Caco-2 (cell line): Measurements from ENCODE around the gene RRBP1. TPM values are rescaled to one million over a fixed set of nuclear protein-coding genes. Genes with fewer than 3 reads are reported as not detected.
A peak's percentile ranks its signal among the peaks of the same experiment; 100 is the strongest.

Experiments used
- BruUV-seq: library from RNA; stranded (reverse); fragments of 400-500 nt; replicated peaks from 2 replicates; lab custom pipeline; 2021; lab: Mats Ljungman, UMichigan
- CTCF ChIA-PET: fragments of 300-600 bp; sonication (Branson Sonifier 250); formaldehyde crosslinking; loops from one replicate; lab custom pipeline; 2022; ENCODE audit warnings: antibody characterized with exemption; lab: Charles Lee
- POLR2A ChIA-PET: fragments of 300-600 bp; sonication (Branson Sonifier 250); formaldehyde crosslinking; loops from one replicate; lab custom pipeline; 2022; ENCODE audit warnings: antibody characterized with exemption; lab: Charles Lee
- DNase-seq, 2 experiments: peaks; one replicate each; pipeline versions ENCODE4 v3.0.0 to v3.0.0-alpha.2; 2020 to 2022
- H3K27me3 ChIP-seq: replicated peaks from 2 replicates; pipeline ENCODE4 v1.6.0; 2011; ENCODE audit warnings: low read length; ENCODE audit not compliant: control insufficient read depth, insufficient read depth
- H3K36me3 ChIP-seq: 2 replicates; pipeline ENCODE4 v1.5.1; 2011; ENCODE audit warnings: low read length; ENCODE audit not compliant: control insufficient read depth, insufficient read depth
- H3K4me1 ChIP-seq: fragments of 250-450 bp; sonication (Bioruptor Pico); 2 replicates; pipeline ENCODE4 v1.5.1; 2020; ENCODE audit warnings: mild to moderate bottlenecking
- H3K4me3 ChIP-seq: 2 replicates; pipeline ENCODE4 v1.5.1; 2011; ENCODE audit warnings: low read depth, mild to moderate bottlenecking, control low read depth, low read length
- H3K9me3 ChIP-seq: fragments of 250-450 bp; sonication (Bioruptor Pico); 2 replicates; pipeline ENCODE4 v1.5.1; 2020; ENCODE audit warnings: mild to moderate bottlenecking, moderate library complexity
- H3K27ac Mint-ChIP-seq: one replicate; pipeline ENCODE4 v1.8.0; 2022; ENCODE audit warnings: mixed read lengths; ENCODE audit not compliant: unreplicated experiment
- H3K27me3 Mint-ChIP-seq: one replicate; pipeline ENCODE4 v1.8.0; 2022; ENCODE audit warnings: mixed read lengths; ENCODE audit not compliant: insufficient read depth, unreplicated experiment
- H3K36me3 Mint-ChIP-seq: one replicate; pipeline ENCODE4 v1.8.0; 2022; ENCODE audit warnings: mild to moderate bottlenecking, mixed read lengths; ENCODE audit not compliant: insufficient read depth, unreplicated experiment
- H3K4me1 Mint-ChIP-seq: one replicate; pipeline ENCODE4 v1.8.0; 2022; ENCODE audit warnings: low read depth, mixed read lengths; ENCODE audit not compliant: unreplicated experiment
- H3K4me3 Mint-ChIP-seq: one replicate; pipeline ENCODE4 v1.8.0; 2022; ENCODE audit warnings: mild to moderate bottlenecking, moderate library complexity, mixed read lengths; ENCODE audit not compliant: unreplicated experiment
- H3K9me3 Mint-ChIP-seq: one replicate; pipeline ENCODE4 v1.8.0; 2022; ENCODE audit warnings: mixed read lengths; ENCODE audit not compliant: unreplicated experiment
- intact Hi-C: fragments of 100-400 bp; cut with micrococcal nuclease; formaldehyde crosslinking; loops from one replicate; pipeline ENCODE4 v1.10.0; 2022; ENCODE audit not compliant: unreplicated experiment
- total RNA-seq: library from RNA; stranded (reverse); gene quantifications from 2 replicates; pipeline ENCODE4 v1.2.3, GENCODE V29; 2022
- TF ChIP-seq, protein P1 (sequence below), 2 experiments: fragments of 200-600 bp in 1 of 2; IDR thresholded peaks; 1 replicate in 1 of 2; 2 replicates in 1 of 2; pipeline versions ENCODE4 v1.5.1 to v1.8.0; 2011 to 2022; ENCODE audit warnings: antibody characterized with exemption in 1 of 2, control low read depth in 1 of 2, inconsistent platforms in 1 of 2, low read depth in 1 of 2, low read length in 1 of 2, mild to moderate bottlenecking in 1 of 2, moderate library complexity in 1 of 2; ENCODE audit not compliant: insufficient read depth in 1 of 2, severe bottlenecking in 1 of 2, unreplicated experiment in 1 of 2

Gene RRBP1
- total RNA-seq, 1 experiment from 2014 or later = 758 TPM

DNA sequence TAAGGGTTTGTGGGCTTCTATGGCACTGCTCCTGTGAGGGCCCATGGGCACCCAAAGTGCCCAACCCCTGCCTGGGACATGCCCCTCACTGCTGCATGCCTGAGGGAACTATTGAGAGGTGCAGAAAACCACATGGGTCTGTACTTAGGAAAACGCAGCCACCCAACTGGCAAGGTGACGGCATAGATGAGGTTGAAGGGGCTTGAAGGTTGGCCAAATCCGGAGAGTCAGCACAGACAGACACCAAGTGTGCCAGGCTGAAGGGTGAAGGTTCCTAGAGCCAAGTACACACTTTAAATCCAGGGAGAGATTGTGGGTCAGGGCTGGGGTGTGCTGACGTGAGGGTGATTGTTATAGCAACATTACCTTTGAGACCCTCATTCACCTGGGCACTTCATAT lies 23.9 kb upstream of the RRBP1 start:
- H3K36me3 Mint-ChIP-seq = peaks cover 16% of the 10 kb centered on the region
- no peak for DNase-seq
- no TSS peak for BruUV-seq
- peaks cover 73% of the 10 kb centered on the region for H3K4me1 ChIP-seq
- peak overlapping the region; percentile 90 for H3K27ac Mint-ChIP-seq
- no peaks in the 10 kb centered on the region for H3K27me3 ChIP-seq
- H3K9me3 Mint-ChIP-seq = no peaks in the 10 kb centered on the region
- H3K9me3 ChIP-seq = no peaks in the 10 kb centered on the region
- POLR2A ChIA-PET = no interaction called here
- H3K27me3 Mint-ChIP-seq = no peaks in the 10 kb centered on the region
- peaks cover 52% of the 10 kb centered on the region for H3K4me1 Mint-ChIP-seq
- intact Hi-C loops = no loop called here
- CTCF ChIA-PET = interaction anchor here (0.9 kb wide), 1 partner anchor 23 kb away, joined by 3 read pairs; no protein-coding TSS in a partner anchor
- TF ChIP-seq, protein P1, sequence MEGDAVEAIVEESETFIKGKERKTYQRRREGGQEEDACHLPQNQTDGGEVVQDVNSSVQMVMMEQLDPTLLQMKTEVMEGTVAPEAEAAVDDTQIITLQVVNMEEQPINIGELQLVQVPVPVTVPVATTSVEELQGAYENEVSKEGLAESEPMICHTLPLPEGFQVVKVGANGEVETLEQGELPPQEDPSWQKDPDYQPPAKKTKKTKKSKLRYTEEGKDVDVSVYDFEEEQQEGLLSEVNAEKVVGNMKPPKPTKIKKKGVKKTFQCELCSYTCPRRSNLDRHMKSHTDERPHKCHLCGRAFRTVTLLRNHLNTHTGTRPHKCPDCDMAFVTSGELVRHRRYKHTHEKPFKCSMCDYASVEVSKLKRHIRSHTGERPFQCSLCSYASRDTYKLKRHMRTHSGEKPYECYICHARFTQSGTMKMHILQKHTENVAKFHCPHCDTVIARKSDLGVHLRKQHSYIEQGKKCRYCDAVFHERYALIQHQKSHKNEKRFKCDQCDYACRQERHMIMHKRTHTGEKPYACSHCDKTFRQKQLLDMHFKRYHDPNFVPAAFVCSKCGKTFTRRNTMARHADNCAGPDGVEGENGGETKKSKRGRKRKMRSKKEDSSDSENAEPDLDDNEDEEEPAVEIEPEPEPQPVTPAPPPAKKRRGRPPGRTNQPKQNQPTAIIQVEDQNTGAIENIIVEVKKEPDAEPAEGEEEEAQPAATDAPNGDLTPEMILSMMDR (IDR thresholded peaks at IDR 0.05; ENCODE audit: insufficient read depth in 1 of 2, low read depth in 1 of 2, low read length in 1 of 2, severe bottlenecking in 1 of 2, unreplicated experiment in 1 of 2) = no peak
- no peak overlapping the region for H3K4me3 Mint-ChIP-seq
- H3K36me3 ChIP-seq = no peaks in the 10 kb centered on the region
- H3K4me3 ChIP-seq = no peak overlapping the region

DNA sequence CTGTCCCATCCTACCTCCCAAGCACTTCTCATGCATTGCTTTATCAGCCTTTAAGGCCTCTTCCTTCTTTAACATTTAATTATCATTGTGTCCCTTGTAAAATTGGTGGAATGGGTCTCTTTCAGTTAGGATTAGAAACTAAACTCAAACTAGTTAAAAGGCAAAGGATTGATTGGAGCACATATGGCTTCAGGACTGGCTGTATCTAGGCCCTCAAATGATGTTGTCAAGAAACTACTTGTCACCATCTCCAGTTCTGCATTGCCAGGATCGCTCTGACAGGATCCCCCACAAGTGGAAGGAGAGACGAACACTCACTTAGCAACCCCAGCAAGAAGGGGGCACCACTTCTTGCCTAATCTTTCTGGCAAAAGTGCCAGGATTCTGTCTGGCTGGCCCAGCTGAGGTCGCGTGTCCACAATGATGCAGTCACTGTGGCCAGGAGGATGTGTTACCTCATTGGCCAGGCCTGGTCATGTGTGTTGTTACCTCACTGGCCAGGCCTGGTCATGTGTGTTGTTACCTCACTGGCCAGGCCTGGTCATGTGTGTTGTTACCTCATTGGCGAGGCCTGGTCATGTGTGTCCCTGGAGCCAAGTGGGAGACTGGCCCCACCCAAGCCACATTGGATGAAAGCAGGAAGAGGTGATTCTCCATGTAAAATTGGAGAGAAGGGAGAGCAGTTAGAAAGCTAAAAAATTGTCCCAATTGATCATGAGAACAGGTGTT lies 22.7 kb upstream of the RRBP1 start:
- POLR2A ChIA-PET = no interaction called here
- DNase-seq = peak; percentile 60 to 66
- no peaks in the 10 kb centered on the region for H3K27me3 ChIP-seq
- H3K9me3 ChIP-seq = no peaks in the 10 kb centered on the region
- TF ChIP-seq, protein P1 (IDR thresholded peaks at IDR 0.05; ENCODE audit: insufficient read depth in 1 of 2, low read depth in 1 of 2, low read length in 1 of 2, severe bottlenecking in 1 of 2, unreplicated experiment in 1 of 2) = no peak
- H3K4me3 Mint-ChIP-seq = no peak overlapping the region
- CTCF ChIA-PET = no interaction called here
- peaks cover 60% of the 10 kb centered on the region for H3K4me1 Mint-ChIP-seq
- H3K9me3 Mint-ChIP-seq = no peaks in the 10 kb centered on the region
- peaks cover 8% of the 10 kb centered on the region for H3K36me3 Mint-ChIP-seq
- no peaks in the 10 kb centered on the region for H3K27me3 Mint-ChIP-seq
- BruUV-seq = no TSS peak
- H3K4me3 ChIP-seq = no peak overlapping the region
- no peaks in the 10 kb centered on the region for H3K36me3 ChIP-seq
- peak overlapping the region; percentile 90 for H3K27ac Mint-ChIP-seq
- H3K4me1 ChIP-seq = peaks cover 69% of the 10 kb centered on the region
- intact Hi-C loops = no loop called here

DNA sequence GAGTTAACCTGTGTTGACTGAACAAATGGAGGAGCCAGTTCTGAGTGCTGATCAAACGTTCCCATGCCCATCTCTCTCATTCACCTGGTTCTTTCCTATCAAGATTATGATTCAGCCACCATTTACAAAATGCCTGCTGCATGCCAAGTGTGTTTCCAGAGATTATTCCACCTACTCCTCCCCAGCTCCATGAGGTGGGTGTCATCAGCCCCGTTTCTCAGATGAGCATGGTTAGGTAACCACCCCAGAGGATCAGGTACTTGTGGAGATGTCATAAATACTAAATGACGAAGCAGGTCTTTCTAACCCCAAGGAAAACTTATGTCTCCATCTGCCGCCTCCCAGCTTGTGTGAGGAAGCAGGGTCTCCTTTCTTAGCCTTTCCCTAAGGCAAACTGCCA lies 19.8 kb upstream of the RRBP1 start:
- H3K9me3 ChIP-seq = no peaks in the 10 kb centered on the region
- Mint-ChIP-seq H3K27me3 (no peaks in the 10 kb centered on the region), H3K4me3 (no peak overlapping the region), H3K9me3 (no peaks in the 10 kb centered on the region), H3K4me1 (peaks cover 40% of the 10 kb centered on the region), H3K27ac (no peak overlapping the region), H3K36me3 (no peaks in the 10 kb centered on the region)
- no peaks in the 10 kb centered on the region for H3K36me3 ChIP-seq
- no TSS peak for BruUV-seq
- H3K27me3 ChIP-seq = no peaks in the 10 kb centered on the region
- H3K4me3 ChIP-seq = no peak overlapping the region
- intact Hi-C loops = no loop called here
- no peak for DNase-seq
- CTCF ChIA-PET = no interaction called here
- POLR2A ChIA-PET = no interaction called here
- TF ChIP-seq, protein P1 (IDR thresholded peaks at IDR 0.05; ENCODE audit: insufficient read depth in 1 of 2, low read depth in 1 of 2, low read length in 1 of 2, severe bottlenecking in 1 of 2, unreplicated experiment in 1 of 2) = no peak
- peaks cover 65% of the 10 kb centered on the region for H3K4me1 ChIP-seq
